ENCODE data around the gene CYP2D6. TPM values are rescaled to one million over a fixed set of nuclear protein-coding genes. Genes with fewer than 3 reads are reported as not detected.
A peak's percentile ranks its signal among the peaks of the same experiment; 100 is the strongest.

The CYP2D6 gene
- total and polyA plus RNA-seq, 10 of the 15 experiments (the other 5 are each of a cell fraction or from before 2014, with no cell fraction given): 0.08 to 1.4 (median 0.39) TPM

- WGBS (ENCODE audit: insufficient coverage, insufficient replicate concordance, low lambda C conversion rate, missing lambda C conversion rate): 98% methylated on average over 2 of the region's 2 CpGs
- POLR2A ChIA-PET: interaction anchor here (0.6 to 3.3 kb wide), 8 partner anchors 11 to 265 kb away, joined by 3 to 18 read pairs (median 4); no protein-coding TSS in a partner anchor
- BruUV-seq (replicated peaks): no TSS peak
These were observed 48.4 kb upstream of the CYP2D6 start for GRCh38 chr22:42178910-42179519.

More at GRCh38 chr22:42178910-42179519, 48.4 kb upstream of the CYP2D6 start:
- in situ Hi-C loops (cut with MboI): no loop called here
- Histone ChIP-seq H3K9me3 (replicated peaks; ENCODE audit: control insufficient read depth, insufficient read depth, low read length) (no peaks in the 10 kb centered on the region), H3K4me1 (ENCODE audit: control insufficient read depth, insufficient read depth, low read length) (peaks cover 23% of the 10 kb centered on the region), H2AFZ (ENCODE audit: control insufficient read depth, low read depth, low read length) (no peak overlapping the region), H3K27ac (ENCODE audit: control insufficient read depth, insufficient read depth) (peak overlapping the region; percentile 66), H3K9ac (ENCODE audit: control insufficient read depth, insufficient read depth, low read length) (no peak overlapping the region), H3K4me2 (ENCODE audit: control insufficient read depth, insufficient read depth) (no peak overlapping the region), H3K4me3 (no peak overlapping the region), H3K79me2 (ENCODE audit: control insufficient read depth, insufficient read depth, low read length) (peaks cover 28% of the 10 kb centered on the region), H3K36me3 (ENCODE audit: control insufficient read depth in 2 of 2, insufficient read depth in 2 of 2, low read length in 1 of 2) (peaks cover 4 to 5% of the 10 kb centered on the region in 2 experiments; a peak in 3 of 4 replicates), H3K27me3 (replicated peaks in 1 of 2; ENCODE audit: control insufficient read depth in 2 of 2, insufficient read depth in 2 of 2, low read length in 1 of 2) (no peaks in the 10 kb centered on the region), H4K20me1 (ENCODE audit: control insufficient read depth, insufficient read depth) (no peaks in the 10 kb centered on the region)
- no peak for DNase-seq (ENCODE audit: low read depth, low spot score)
- ChIA-PET CTCF (interaction anchor here (0.7 to 1.9 kb wide), 7 partner anchors 9 to 265 kb away, joined by 3 to 11 read pairs (median 4); no protein-coding TSS in a partner anchor), SMC1A (ENCODE audit: uncharacterized antibody, unreplicated experiment) (interaction anchor here (0.6 to 13.3 kb wide), 8 partner anchors 10 to 389 kb away, joined by 3 to 153 read pairs (median 5); no protein-coding TSS in a partner anchor), RAD21 (ENCODE audit: unreplicated experiment) (interaction anchor here (0.7 to 6.3 kb wide), 8 partner anchors 17 to 265 kb away, joined by 3 to 53 read pairs (median 4); no protein-coding TSS in a partner anchor)
- no peak for TF ChIP-seq KDM1A (IDR thresholded peaks at IDR 0.05; ENCODE audit: borderline replicate concordance)
- peak in 1 of 2 experiments; percentile 45; a peak in 2 of 4 replicates for TF ChIP-seq IKZF2 (IDR thresholded peaks at IDR 0.05)
- no peak for TF ChIP-seq JUNB (IDR thresholded peaks at IDR 0.05)
- no peak for TF ChIP-seq CREM (IDR thresholded peaks at IDR 0.05; ENCODE audit: low read depth)
- 0 out of 2 replicates have a peak, but pooled peaks have one; percentile 27 for TF ChIP-seq IKZF1 (conservative IDR thresholded peaks at IDR 0.05)
- TF ChIP-seq NFIC (IDR thresholded peaks at IDR 0.05; ENCODE audit: low read depth, low read length): no peak
- TF ChIP-seq MTA3 (IDR thresholded peaks at IDR 0.05; ENCODE audit: borderline replicate concordance, low read length): no peak
- peak; percentile 27; the same call in 1 of the 2 replicates for TF ChIP-seq SPI1 (IDR thresholded peaks at IDR 0.05; ENCODE audit: borderline replicate concordance, insufficient read depth, low read depth, low read length)
- peak; percentile 13; the same call in 1 of the 2 replicates for TF ChIP-seq RUNX3 (IDR thresholded peaks at IDR 0.05; ENCODE audit: low read length)
- TF ChIP-seq SMC3 (IDR thresholded peaks at IDR 0.05; ENCODE audit: borderline replicate concordance, low read length): no peak
- peak; percentile 86 for TF ChIP-seq MLLT1 (IDR thresholded peaks at IDR 0.05)
- TF ChIP-seq RELB (IDR thresholded peaks at IDR 0.05; ENCODE audit: low read depth): 0 out of 2 replicates have a peak, but pooled peaks have one; percentile 42
- peak; percentile 31; the same call in 1 of the 2 replicates for TF ChIP-seq ATF2 (IDR thresholded peaks at IDR 0.05; ENCODE audit: low read length)
- peak; percentile 91 for TF ChIP-seq YY1 (IDR thresholded peaks at IDR 0.05; ENCODE audit: low read depth, low read length)
- TF ChIP-seq ZNF384 (IDR thresholded peaks at IDR 0.05; ENCODE audit: borderline replicate concordance, low read depth, low read length): peak; percentile 15
- no peak for TF ChIP-seq WRNIP1 (IDR thresholded peaks at IDR 0.05; ENCODE audit: borderline replicate concordance, low read depth, low read length)
- intact Hi-C loops (cut with micrococcal nuclease; ENCODE audit: unreplicated experiment): no loop called here
- no peak for FAIRE-seq
- peak; percentile 28 for ATAC-seq

All from GM12878 (cell line).